NCI-H2227 (cell line): ENCODE data around the gene RNF152.

Source experiments
- DNase-seq: peaks from one replicate; lab custom pipeline; 2025; ENCODE audit not compliant: unreplicated experiment; lab: John Stamatoyannopoulos, UW

The RNF152 gene

DNA sequence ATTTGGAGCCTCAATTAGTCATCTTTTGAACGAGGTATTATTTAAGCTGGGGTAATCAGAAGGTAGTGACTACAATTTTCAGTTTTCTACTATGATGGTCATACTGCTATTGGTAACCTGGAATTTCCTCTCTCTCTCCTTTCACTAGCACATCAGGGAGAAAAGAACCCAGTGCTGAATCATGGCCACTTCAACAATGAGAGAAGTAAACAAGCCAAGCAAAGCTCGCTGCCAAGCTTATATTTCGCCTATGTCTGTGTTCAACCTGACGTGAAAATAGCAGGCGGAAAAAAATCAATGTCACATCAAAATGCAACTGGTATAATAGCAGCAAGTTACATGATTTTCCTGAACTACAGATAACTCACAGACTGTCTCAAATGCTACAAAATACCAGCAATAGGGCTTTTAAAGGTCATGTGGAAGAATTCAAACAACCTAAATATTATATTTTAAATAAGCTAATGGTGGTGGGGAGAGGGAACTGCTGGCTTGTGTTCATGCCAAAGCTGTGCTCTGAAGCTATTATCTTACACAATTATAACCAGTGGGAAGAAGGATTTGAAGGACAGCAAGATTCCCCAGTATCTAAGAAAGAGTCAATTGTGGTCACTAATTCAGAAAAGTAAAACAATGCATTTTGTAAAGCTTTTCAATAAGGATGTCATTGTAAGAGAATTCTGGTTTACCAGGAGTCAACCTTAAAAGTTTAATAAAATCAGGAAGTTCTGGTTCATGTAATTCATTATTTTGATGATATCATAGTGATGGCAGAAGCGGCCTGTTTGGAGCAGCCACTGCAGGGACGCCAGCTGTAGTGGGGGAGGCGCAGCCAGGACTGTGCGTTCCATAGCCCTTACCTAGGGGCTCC lies 38.0 kb downstream of the RNF152 start:
- peak; percentile 47 for DNase-seq

DNA sequence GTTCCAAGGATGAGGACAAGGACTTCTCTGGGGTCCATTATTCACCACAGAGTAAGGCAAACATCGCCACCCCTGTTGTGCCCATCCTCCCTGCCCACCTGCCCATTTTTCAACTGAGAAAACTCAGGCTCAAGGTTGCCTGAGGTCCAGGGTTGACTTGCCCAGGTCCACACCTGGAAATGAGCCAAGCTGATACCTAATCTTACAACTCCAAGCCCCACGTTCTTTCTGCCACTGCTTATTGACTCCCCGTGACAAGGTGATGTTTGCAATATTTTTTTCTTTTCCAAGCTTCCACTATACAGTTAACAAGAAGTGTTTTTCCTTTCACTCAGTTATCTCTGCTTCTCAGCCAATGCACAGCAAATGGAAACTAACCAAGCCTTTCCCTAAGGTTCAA lies 39.0 kb downstream of the RNF152 start:
- no peak for DNase-seq

DNA sequence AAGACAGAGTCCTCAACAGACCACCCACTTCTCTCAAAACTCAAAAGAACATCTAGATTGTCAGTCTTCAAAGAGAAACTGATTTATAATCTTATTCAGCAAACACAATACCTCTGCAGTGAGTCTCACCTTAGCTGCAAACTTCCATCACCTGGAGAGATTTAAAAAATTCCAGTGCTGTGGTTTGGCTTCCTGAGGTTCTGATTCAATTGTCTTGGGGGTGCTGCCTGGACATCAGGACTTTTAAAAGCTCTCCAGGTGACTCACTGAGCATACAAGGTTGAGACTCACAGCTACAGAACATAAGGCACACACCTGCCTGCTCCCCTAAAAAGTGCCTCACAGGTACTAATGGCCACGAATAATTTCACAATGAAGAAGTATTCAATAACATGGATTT lies 40.3 kb downstream of the RNF152 start:
- DNase-seq: no peak

DNA sequence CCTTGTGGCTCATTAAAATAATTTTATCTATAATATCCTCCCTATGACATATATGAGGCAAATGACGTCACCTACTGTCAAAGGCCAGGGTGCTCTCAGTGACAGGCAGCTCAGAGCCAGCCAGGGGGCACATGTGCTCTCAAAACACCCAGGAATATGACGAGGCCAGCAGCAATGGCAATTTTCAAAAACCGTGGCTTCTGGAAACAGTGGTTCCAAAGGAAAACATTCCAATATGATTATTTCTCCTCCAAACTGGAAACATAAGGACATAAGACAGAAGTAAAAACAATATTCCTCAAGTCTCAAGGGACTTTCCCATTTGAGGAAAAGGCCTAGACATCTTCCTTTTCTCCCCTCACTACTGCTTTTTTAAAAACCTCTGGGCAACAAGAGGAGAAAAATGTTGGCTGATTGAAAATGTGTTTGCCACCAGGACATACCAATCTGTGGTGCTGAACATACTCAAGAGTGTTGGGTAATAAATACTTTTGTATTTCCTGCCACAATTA lies 40.8 kb downstream of the RNF152 start:
- no peak for DNase-seq

DNA sequence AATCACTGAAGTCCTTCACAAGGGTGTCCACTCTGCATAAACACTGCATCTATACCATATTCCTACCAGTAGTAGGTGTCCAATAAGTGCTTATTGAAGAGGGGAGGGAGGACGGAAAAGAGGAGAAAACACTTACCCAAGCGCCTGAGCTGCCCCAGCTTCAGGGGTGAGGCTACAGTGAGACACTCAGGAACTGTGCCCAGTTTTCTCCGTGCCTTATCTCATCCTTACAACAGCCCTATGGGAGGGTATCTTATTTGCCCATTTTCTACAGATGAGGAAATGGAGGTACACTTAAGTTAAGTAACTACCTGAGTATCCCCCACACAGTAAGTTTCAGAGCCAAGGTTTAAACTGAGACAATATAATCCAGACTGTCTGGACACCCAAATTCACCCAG lies 41.5 kb downstream of the RNF152 start:
- DNase-seq: no peak

DNA sequence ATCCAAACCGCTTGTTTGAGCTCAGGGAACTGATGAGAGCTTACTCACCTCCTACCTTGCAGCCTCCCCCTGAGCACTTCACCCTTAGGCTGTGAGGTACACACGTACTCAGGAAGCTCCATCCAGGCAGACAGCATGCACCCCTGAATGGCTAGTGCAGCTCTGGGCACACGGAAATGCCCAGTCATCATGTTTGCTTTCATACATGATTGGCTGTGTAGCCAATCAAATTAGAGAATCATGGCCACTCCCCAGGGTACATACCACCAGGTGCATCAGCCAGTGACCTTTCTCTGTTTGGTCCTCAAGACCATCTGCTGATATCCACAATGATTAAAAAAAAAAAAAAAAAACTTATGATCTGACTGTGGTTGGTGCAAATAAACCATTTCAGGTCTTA lies 42.1 kb downstream of the RNF152 start:
- DNase-seq: no peak

DNA sequence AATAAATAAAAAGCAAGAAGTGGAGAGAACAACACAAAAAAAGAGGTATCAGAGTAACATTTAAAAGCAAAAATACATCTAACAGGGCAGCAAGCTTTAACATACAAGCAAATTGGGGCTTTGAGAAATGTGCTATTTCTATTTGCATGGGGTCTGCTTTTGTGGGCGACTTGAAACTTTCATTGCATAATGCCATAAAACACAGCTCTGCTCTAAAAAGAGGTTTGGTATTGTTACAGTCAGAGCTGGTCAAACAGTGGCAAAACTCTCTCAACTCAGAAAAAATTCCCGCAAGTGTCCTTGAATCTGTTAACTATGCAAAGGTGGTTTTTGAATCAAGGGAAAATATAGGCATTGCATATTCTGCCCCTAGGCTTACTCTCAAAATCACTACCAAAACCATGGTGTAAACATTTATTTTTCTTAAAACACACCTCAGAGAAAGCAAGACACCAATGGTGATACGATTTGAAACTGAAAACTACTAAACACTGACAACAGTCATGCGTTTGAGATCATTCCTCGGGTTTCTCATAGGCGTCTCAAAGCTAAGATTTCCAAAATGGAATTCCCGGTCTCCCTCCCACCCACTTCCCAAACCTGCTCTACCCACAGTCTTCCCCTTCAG lies 45.5 kb downstream of the RNF152 start:
- no peak for DNase-seq

DNA sequence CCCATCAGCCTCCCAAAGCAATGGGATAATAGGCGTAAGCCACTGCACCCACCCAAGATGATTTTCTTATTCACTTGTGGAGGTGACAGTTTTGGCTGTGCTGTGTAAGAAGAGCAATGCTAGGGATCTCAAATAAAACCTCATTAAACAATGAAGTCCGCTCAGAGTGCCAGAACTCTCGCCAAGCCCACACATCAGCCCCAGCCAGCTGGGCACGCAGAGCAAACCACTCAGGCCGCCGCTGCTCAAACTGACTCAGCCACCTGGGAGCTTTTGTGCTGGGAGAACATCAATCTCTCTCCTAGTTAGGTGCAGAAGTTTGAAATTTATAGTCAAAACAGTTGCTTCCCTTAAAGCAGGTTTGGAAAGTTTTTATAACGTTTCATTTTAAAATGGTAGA lies 47.6 kb downstream of the RNF152 start:
- DNase-seq: no peak

DNA sequence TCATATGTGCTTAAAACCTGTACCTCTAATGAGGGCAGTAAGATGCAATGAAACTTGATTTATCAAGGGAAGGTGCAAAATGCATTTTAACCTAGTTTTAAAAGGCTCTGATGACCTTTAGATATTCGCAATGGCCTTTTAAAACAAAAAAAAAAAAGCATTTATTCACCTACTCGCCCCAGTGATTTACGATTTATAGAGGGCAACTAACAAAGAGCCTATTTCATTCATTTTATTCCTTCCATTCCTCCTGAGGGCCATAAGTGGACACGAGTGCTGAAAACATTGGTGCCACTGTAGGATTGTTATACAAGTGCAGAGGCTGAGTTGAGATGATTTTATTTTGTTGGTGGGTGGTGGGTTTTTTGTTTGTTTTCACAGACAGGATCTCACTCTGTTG lies 48.1 kb downstream of the RNF152 start:
- no peak for DNase-seq

DNA sequence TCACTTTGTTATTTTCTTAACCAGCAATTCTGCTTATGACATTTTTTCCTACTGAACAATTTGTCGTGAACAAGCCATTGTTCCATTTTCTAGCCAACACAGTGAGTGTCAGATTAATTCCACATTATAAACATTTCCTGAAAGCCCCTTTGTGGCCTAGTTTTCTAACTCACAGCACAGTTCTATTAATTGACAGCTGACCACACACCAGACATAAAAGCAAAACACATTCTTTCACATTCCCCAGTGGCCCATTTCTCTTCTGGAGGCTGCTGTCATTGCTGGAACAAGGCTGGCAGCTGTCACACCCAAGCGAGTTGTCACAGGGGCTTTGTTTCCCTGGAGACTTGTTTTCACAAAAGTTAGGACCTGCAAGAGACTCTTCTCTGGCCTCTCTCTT lies 50.7 kb downstream of the RNF152 start:
- no peak for DNase-seq

DNA sequence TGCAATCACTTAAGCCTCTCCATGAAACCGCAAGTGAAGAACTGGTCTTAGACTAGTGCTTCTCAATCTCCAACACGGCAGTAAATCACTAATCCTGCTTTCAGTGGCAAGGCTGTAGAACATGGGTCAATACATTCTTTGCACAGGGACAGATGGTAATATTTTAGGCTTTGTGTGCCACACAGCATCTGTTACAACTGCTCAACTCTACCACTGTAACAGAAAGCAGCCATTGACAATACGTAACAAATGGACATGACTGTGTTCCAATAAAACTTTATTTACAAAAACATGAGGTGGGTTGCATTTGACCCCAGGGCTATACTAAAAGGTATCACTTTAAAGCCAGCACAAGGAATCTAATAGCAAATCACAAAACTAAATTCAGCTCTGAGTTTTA lies 51.1 kb downstream of the RNF152 start:
- no peak for DNase-seq

DNA sequence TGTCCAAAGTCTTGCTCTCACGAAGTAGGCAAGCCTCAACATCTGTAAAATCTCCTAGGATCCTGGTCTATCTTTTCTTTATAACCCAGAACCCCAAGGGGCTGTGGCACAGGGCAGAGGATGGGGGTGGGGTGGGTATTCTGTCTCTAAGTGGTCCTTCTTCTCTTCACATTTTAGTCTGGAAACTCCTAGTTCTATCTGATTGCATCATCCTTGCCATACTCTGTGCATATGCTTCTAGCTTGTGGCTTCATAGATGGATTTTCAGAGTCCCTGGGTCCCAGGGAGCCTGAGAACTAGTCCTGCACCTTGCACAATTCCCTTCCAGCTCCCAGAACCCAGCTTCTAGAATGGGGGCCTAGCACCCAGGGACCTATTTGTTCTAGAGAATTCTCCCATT lies 52.5 kb downstream of the RNF152 start:
- DNase-seq: no peak

DNA sequence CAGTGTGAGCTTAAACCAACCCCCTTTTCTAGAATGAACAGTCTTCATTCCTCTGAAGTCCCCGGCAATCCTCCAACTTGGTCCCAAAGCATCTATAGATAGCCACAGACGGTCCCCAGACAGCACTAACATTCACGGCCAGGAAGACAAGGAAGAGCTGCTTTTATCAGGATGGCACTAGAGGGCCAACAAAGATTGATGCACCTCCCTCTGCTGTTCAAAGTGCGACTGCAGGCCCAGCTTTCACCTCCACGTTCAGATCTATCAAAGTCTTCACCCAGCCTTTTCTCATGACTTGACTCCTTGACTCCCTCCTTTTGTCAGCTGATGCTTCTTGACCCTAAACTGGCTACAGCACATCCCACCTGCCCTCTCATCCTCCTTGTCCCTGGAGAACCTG lies 54.3 kb downstream of the RNF152 start:
- DNase-seq: no peak

DNA sequence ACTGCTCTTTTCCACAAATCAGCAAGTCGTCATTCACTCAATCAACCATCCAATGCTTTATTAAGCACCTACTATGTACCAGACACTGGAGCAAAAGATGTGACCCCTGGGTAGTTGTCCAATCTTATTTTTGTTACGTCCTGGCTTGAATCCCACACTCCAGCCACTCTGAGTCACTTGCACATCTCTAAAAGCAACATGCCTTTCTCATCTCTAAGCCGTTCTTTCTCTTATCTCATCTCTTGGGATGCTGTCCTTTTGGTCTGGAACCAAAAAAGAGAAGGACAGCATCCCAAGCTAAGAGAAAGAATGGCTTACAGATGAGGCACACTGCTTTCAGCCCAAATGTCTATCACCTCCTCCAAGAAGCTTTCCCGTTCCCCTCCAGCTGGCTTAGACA lies 58.8 kb downstream of the RNF152 start:
- no peak for DNase-seq

DNA sequence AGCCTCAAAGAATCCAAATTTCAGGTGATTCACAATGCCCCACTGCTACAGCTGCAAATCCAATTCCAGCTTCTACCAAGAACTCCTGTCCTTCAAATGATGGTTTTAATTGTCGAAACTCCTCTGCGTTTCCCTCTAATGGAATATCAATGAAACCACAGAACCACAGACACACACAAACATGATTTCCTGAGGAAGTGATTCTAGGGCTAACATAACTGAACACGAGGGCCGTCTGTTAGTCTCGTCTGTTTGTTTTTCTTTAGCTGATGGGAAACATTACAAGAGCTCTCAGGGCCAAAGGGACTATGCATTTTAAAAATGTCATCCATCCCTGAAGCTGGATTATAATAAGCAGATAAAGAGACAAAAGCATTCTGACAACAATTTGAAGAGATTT lies 59.4 kb downstream of the RNF152 start:
- no peak for DNase-seq

DNA sequence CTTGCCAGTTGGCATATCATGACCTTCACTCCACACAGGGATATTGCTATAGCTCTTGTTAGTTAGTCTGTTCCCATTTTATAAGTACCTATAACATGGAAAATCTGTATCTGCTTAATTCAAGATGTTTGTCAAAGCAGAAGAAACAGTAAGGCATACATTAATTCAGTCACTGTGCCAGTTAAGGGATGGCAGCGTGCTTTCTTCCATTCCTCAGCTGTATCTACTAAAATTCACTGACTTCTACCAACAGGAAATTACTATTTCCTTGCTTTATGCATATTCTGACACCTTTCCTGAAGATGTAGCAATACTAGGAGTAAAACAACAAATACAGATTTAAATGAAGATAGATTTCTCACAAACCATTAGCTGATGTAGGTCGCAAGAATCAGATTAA lies 59.9 kb downstream of the RNF152 start:
- DNase-seq: no peak

DNA sequence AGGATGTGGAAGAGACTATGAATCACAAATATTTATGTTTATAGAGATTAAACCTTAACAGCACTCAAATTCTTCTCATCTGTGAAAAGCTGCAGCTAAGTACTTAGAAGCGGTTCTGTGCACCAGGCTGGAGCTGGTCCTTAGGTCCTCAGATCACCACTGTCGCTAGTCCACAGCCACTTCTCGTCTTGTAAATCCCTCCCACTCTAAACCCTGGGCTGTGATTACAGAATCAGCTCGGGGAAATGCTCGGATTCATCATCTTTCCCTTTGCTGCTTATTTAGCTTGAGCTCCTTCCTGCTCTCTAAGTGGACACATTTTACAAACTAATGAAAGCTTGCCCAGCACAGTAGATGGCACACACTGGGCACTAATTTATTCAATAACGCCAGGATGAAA lies 61.7 kb downstream of the RNF152 start:
- peak; percentile 68 for DNase-seq

DNA sequence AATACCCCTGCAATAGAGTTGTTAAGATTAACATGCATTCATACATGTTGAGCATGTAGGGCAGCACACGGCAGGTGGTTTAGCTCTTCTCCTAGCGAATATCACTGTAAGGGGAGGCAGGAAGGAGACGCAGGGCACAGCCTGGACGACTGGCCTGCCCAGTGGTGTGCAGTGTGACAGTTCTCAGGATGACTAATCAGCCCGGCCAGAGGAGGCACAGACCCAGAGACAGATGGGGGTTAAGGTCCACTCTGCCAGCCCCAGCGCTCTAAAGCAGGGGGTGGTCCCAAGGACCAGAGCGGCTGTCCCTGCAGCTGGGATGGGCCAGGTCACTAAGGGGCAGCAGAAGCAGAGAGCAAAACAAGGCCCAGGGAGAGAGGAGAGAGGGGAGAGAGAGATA lies 63.7 kb downstream of the RNF152 start:
- DNase-seq: no peak

DNA sequence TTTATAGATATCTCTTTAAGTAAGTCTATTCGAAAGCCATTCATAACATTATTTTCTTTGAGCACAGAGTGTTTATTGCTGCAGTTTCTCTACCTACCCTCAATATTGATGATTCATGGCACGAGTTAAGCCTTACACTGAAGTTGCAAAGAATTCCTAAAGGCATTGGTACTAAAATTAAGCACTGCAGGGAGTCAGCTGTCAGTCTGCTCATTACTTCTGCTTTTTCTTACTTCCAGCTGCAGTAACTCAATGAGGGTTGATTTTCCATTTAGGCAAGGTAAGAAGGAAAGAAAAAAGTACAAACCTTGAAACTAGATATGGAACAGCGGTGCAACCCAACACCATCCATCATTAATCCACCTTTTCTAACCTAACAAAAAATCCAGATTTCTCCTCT lies 65.2 kb downstream of the RNF152 start:
- no peak for DNase-seq

DNA sequence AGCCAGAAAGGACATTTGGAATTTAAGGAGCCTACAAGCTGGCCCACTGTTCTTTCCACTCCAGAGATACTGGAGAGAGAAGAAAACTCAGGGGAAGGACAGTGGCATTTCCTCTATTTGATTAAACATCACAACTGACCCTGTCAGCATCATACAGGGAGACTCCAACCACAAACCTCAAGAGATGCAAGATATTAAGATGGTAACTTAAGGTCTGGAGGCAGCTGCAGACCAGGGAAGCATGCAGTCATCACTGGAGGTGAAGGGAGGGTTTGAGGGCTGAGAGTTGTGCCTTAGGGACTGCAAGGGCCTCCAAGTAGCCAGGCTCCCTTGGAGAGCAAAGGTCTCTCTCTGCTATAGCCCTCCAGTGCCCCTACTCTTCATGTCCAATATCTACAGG lies 67.4 kb downstream of the RNF152 start:
- DNase-seq: no peak

DNA sequence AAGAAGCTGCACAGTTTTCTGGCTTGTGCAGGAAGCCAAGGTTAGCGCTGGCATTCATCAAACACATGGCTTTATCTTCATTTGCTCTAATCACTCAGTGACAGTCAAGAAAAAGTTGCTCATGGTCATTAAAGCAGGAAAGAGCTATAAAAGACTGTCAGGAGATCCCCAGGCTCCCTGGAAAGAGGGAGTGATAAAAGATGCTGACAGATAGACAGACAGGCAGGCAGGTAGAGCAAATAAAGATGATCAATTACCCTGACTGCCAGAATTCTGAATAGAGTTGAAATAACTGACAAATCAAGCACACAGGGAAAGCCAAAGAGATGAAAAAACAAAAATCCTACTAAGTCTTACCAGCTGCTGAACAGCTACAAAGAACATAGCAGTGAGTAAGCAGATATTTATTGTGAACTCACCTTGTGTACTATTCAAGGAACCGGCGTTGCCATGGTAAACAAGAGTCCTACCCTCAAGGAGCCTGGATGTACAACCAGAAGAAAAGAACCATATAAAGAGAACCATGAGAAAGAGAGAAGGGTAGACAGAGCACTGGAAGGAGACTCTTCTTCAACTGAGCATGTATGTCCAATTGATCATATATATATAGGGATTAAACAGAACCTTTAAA lies 68.0 kb downstream of the RNF152 start:
- no peak for DNase-seq

DNA sequence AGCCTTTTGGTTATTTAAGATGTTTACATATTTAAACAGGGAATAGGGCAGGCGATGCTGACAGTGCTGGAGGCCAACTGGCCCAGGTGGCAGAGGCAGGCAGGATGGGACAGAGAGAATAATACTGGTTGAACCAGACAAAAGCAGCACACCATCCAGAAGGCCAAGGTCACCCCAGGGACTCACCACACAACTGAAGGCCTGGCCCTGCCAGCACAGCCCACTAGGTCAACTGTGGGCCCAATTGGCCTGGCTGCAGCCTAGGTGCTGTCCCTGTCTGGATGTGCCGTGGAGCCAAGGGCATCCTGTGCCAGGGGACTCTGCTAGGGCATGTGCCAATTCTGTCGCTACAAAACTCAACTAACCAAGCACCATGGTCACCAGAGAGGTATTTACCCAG lies 69.2 kb downstream of the RNF152 start:
- no peak for DNase-seq
